Omental fat pad (tissue), 4 donors: ENCODE measurements around the gene SLC15A1. TPM values are rescaled to one million over a fixed set of nuclear protein-coding genes. Genes with fewer than 3 reads are reported as not detected.

Experiments used
- ATAC-seq: fragments of 150-250 bp; one replicate; pipeline ENCODE4 v1.9.1; 2016; ENCODE audit warnings: mild to moderate bottlenecking, moderate library complexity; ENCODE audit not compliant: low FRiP score
- DNase-seq: peaks from one replicate; pipeline ENCODE4 v3.0.0-alpha.2; 2019; ENCODE audit warnings: low spot score
- total RNA-seq, 4 donors: library from RNA; depleted of rRNA; stranded (reverse); fragments of >200 nt; gene quantifications; one replicate each; pipeline ENCODE4 v1.1.0, GENCODE V29; 2016
- TF ChIP-seq, protein P1 (sequence below), 3 donors: fragments of 450-650 bp; IDR thresholded peaks; one replicate each; pipeline ENCODE4 v1.5.1; 2016 to 2017; ENCODE audit warnings: antibody characterized with exemption in 3 of 3, mild to moderate bottlenecking in 3 of 3, moderate library complexity in 2 of 3

SLC15A1 gene
- total RNA-seq, 4 donors from 2014 or later = 0.25 to 0.48 TPM; not detected in 2

DNA sequence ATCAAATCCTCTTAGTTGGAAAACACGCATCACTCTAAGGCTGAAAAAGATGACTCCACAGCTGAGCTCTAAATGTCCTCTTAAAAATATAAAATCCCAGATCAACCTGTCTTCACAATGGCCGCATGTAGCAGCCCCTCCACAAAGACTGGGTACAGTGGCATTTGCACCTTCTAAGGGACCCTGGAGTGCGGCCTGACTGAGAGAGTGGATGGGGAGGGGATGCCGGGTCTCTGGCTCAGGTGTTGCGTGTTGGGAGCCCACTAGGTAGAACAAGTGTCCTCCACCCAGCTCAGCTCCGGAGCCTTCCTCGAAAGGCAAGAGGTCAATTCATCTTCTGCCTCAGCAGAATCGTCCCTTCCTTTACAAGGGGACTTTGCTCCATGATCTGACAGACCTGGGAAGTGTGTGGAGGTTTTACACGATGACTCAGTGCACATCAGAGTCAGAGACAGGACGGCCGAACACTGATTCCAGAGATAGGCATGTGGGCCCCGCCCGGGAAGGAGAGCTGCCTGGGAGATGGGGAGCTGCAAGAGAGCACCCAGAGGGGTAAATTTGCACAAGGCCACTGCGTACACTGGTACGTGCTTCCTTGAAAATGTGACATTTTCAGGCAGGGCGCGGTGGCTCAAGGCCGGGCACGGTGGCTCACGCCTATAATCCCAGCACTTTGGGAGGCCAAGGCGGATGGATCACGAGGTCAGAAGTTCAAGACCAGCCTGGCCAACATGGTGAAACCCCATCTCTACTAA lies 23.5 kb upstream of the SLC15A1 start:
- ATAC-seq (no peak), DNase-seq (no peak)
- TF ChIP-seq, protein P1, sequence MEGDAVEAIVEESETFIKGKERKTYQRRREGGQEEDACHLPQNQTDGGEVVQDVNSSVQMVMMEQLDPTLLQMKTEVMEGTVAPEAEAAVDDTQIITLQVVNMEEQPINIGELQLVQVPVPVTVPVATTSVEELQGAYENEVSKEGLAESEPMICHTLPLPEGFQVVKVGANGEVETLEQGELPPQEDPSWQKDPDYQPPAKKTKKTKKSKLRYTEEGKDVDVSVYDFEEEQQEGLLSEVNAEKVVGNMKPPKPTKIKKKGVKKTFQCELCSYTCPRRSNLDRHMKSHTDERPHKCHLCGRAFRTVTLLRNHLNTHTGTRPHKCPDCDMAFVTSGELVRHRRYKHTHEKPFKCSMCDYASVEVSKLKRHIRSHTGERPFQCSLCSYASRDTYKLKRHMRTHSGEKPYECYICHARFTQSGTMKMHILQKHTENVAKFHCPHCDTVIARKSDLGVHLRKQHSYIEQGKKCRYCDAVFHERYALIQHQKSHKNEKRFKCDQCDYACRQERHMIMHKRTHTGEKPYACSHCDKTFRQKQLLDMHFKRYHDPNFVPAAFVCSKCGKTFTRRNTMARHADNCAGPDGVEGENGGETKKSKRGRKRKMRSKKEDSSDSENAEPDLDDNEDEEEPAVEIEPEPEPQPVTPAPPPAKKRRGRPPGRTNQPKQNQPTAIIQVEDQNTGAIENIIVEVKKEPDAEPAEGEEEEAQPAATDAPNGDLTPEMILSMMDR (IDR thresholded peaks at IDR 0.05) = no peak

DNA sequence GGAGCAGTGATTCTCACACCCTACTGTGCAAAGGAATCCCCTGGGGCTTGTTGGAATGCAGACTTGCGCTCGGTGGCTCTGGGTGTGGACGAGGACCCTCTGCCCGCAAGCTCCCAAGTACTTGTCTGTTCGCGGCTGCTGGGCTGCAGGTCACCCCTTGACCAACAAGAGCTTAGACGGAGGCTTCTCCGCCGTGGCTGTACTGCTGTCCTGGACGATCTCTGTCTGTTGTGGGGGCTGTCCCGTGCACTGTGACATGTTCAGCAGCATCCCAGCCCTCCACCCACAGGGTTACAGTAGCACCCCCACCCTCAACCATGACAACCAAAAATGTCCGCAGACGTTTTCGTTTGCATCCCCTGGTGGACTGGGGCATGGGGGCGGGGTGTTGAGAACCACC lies 22.9 kb upstream of the SLC15A1 start:
- no peak for ATAC-seq
- TF ChIP-seq, protein P1 (IDR thresholded peaks at IDR 0.05) = no peak

DNA sequence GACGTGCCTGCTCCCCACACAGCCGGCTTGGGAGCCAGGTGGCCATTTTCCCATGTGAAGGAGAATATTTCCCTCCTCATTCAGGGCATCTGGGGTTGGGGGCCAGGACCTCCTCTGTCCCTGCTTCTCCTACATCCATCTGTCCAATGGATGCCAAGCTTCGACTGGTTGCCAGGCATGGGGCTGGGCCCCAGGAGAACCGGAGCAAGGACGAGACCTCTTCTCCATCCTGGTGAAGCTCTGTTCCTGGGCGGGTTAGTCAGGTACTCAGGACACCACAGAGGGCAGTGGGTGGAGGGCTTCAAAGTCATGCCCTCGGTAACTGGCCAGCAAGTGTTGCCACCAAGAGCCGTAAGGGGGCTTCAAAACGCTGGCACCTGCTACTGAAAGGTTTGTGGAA lies 22.3 kb upstream of the SLC15A1 start:
- DNase-seq = no peak
- TF ChIP-seq, protein P1 (IDR thresholded peaks at IDR 0.05) = no peak
- ATAC-seq = no peak

More for the DNA sequence above, 22.9 kb upstream of the SLC15A1 start:
- no peak for DNase-seq

DNA sequence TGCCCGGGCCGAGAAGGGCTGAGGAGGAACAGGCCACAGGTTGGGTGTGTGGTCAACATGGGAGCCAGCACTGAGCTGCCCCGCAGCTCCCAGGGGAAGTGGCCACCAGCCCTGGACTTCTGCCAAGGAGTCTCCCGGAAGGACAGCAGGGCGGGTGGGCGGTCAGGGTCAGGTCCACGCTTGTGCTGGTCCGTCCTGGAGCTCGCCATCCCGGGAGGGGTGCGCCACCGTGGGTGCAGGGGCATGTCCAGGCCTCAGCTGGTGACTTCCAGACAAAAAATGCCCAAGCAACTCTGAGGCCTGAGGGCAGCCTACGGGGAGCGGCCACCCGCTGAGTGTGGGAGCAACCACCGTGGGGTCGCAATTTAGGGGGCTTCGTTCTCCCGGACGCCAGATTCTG lies 21.4 kb upstream of the SLC15A1 start:
- TF ChIP-seq, protein P1 (IDR thresholded peaks at IDR 0.05) = no peak
- no peak for ATAC-seq
- DNase-seq = no peak

DNA sequence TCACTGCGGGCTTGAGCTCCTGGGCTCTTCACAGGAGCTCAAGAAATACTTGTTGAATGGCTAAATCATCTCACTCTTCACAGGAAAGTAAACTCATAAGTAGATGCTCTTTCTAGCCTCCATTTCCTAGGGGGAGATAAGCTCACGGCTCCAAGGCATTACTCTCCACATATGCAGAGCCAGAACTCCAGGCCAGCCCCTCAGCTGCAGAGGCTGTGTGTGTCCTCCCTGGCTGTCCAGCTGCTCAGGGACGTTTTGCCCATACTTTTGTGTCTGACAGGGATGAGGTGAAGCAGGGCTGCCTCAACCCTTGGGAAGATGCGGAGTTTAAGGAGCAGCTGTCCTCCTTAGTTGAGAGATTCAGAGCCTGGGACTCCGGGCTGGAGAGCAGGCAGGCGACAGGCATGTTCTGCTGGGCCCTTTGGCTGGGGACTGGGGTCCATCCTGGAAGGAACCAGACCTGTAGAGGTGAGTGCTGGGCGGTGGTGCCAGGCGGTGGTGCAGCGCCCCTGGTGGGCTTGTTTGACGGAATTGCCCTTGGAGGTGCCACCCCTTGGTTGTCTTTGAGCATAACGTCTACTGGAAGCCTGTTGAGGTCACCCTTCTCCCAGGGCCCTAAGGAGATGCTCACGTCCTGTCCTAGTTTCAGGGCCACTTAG lies 20.5 kb upstream of the SLC15A1 start:
- DNase-seq (no peak), ATAC-seq (no peak)
- TF ChIP-seq, protein P1 (IDR thresholded peaks at IDR 0.05) = no peak

DNA sequence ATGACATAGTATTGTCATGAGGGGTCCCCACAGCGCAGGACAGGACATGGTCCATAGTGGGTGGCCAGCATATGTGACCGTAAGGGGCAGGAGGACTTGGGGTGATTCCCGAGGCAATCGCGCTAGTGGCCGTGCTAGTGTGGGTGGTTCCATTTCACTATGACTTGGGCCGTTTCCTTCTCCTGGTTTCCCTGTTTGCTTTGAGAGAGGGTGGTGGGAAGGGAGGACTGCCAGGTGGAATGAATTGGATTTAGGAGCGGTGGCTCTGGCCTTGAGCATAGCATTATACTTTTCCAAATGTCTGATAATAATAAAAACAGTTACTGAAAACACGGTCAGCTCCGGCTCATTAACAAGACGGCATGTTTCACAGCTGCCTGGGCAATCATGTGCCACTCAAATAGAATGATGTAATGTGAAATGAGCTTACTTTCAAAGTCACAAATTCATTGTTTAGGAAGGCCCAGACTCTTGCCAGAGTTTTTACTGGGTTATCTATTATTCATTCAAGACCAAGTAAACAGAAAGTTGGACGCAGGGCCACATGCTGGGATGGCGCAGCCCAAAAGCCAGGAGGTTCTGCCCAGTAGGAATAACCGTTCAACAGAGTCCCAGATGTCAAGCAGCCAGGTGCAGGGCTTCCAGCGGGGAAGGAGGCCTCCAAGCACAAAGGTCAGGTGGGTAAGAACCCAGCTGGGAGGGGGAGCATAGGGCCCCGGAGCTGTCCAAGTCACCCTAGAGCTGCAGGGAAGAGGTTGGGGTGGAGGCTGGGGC lies 19.6 kb upstream of the SLC15A1 start:
- DNase-seq = no peak
- ATAC-seq = no peak
- TF ChIP-seq, protein P1 (IDR thresholded peaks at IDR 0.05) = no peak
